Fibroblast of the aortic adventitia (primary cell): ENCODE data around the gene FCN3. TPM values are rescaled to one million over a fixed set of nuclear protein-coding genes. Genes with fewer than 3 reads are reported as not detected.
A peak's percentile ranks its signal among the peaks of the same experiment; 100 is the strongest.

Source experiments
- DNase-seq: peaks from one replicate; pipeline ENCODE4 v3.0.0-alpha.2; 2010; ENCODE audit warnings: low read depth
- H3K4me3 ChIP-seq: 2 replicates; pipeline ENCODE4 v1.5.1; 2011; ENCODE audit warnings: low read depth, mild to moderate bottlenecking, control low read depth, low read length, moderate library complexity
- CTCF ChIP-seq: IDR thresholded peaks from 2 replicates; pipeline ENCODE4 v1.5.1; 2011; ENCODE audit warnings: mild to moderate bottlenecking, low read length, control low read depth, inconsistent platforms; ENCODE audit not compliant: insufficient read depth
- total RNA-seq: library from RNA; depleted of rRNA; stranded (reverse); fragments of >200 nt; gene quantifications from 2 replicates; pipeline ENCODE4 v1.2.3, GENCODE V29; 2012; ENCODE audit warnings: low replicate concordance

FCN3 gene
- total RNA-seq, 1 donor: not detected

GRCh38 chr1:27377760-27378495 lies 3.3 kb upstream of the FCN3 start:
- no peak for DNase-seq
- no peak overlapping the region for H3K4me3 ChIP-seq
- no peak for TF ChIP-seq CTCF

GRCh38 chr1:27372808-27373690 lies 1.6 kb downstream of the FCN3 start:
- TF ChIP-seq CTCF: peak; percentile 38
- DNase-seq: no peak
- H3K4me3 ChIP-seq: no peak overlapping the region

GRCh38 chr1:27372022-27372807 lies 2.4 kb downstream of the FCN3 start:
- no peak for DNase-seq
- TF ChIP-seq CTCF: no peak
- H3K4me3 ChIP-seq: no peak overlapping the region

- TF ChIP-seq CTCF: peak; percentile 48
- DNase-seq: peak; percentile 57
- H3K4me3 ChIP-seq: no peak overlapping the region
Measured at GRCh38 chr1:27368869-27369582, 5.6 kb downstream of the FCN3 start.

GRCh38 chr1:27367160-27367650 lies 7.4 kb downstream of the FCN3 start:
- H3K4me3 ChIP-seq: peak overlapping the region; percentile 81
- no peak for TF ChIP-seq CTCF
- DNase-seq: no peak
